ENCODE measurements around the gene SYT13.

DNA sequence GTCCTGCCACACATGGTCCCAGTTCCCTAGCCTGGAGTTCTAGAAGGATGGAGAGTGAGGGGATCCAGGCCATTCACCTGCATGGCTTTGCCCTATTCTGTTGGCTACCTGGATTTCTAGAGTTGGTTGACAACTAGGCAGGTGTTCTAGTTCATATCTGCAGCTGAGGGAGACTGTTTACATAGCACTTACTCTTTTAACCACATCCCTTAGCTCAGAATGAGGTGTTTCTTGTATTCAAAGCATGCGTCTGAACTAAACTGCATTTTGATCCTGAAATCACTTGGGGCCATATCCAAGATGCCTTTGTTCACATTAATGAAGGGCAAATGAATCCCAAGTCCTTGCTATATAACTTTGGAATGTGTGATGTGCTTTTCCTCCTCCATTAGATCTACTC lies 60.9 kb downstream of the SYT13 start:
- no peak for TF ChIP-seq POLR2AphosphoS5 (IDR thresholded peaks at IDR 0.05)
- TF ChIP-seq, protein P1, sequence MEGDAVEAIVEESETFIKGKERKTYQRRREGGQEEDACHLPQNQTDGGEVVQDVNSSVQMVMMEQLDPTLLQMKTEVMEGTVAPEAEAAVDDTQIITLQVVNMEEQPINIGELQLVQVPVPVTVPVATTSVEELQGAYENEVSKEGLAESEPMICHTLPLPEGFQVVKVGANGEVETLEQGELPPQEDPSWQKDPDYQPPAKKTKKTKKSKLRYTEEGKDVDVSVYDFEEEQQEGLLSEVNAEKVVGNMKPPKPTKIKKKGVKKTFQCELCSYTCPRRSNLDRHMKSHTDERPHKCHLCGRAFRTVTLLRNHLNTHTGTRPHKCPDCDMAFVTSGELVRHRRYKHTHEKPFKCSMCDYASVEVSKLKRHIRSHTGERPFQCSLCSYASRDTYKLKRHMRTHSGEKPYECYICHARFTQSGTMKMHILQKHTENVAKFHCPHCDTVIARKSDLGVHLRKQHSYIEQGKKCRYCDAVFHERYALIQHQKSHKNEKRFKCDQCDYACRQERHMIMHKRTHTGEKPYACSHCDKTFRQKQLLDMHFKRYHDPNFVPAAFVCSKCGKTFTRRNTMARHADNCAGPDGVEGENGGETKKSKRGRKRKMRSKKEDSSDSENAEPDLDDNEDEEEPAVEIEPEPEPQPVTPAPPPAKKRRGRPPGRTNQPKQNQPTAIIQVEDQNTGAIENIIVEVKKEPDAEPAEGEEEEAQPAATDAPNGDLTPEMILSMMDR (IDR thresholded peaks at IDR 0.05): no peak

All from esophagus muscularis mucosa (tissue), 3 donors.